ENCODE results near the gene DDX4.

DNA sequence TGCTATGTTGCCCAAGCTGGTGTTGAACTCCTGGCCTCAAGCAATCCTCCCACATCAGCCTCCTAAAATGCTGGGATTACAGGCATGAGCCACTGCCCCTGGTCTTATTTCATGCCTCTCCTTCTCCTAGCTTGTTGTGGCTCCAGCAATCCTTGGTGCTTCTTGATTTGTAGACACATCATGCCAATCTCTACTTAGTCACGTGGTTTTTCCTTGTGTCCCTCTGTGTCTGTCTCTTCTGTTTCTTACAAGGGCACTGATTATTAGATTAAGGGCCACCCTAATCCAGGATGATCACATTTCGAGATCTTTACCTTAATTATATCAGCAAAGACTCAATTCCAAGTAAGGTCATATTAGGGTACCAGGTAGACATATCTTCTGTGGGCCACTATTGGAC, 104.1 kb downstream of the DDX4 start:
- TF ChIP-seq, protein P1, sequence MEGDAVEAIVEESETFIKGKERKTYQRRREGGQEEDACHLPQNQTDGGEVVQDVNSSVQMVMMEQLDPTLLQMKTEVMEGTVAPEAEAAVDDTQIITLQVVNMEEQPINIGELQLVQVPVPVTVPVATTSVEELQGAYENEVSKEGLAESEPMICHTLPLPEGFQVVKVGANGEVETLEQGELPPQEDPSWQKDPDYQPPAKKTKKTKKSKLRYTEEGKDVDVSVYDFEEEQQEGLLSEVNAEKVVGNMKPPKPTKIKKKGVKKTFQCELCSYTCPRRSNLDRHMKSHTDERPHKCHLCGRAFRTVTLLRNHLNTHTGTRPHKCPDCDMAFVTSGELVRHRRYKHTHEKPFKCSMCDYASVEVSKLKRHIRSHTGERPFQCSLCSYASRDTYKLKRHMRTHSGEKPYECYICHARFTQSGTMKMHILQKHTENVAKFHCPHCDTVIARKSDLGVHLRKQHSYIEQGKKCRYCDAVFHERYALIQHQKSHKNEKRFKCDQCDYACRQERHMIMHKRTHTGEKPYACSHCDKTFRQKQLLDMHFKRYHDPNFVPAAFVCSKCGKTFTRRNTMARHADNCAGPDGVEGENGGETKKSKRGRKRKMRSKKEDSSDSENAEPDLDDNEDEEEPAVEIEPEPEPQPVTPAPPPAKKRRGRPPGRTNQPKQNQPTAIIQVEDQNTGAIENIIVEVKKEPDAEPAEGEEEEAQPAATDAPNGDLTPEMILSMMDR (conservative IDR thresholded peaks at IDR 0.05; ENCODE audit: low read depth, low read length), result no peak
- TF ChIP-seq EZH2 (IDR thresholded peaks at IDR 0.05; ENCODE audit: low read length, unreplicated experiment) (no peak), EZH2phosphoT487 (IDR thresholded peaks at IDR 0.05; ENCODE audit: borderline replicate concordance, low read length) (no peak)

Data from PC-3 (cell line).